Measurements from ENCODE around the gene CDK13.

- TF ChIP-seq YY1 (IDR thresholded peaks at IDR 0.05; ENCODE audit: insufficient read depth, insufficient read length) = no peak
- no peak for TF ChIP-seq ZNF274 (IDR thresholded peaks at IDR 0.05; ENCODE audit: low read depth, low read length)
These were observed 65.8 kb downstream of the CDK13 start for GRCh38 chr7:40015790-40016296.
